MG63 (cell line): Measurements from ENCODE around the gene HAS3. TPM values are rescaled to one million over a fixed set of nuclear protein-coding genes. Genes with fewer than 3 reads are reported as not detected.
"Not testable (repeated sequence)": the region's sequence is repeated elsewhere in the genome, so short reads cannot be mapped to it uniquely, and the experiment has no call there.

ENCODE experiments used
- DNase-seq: peaks from one replicate; pipeline ENCODE4 v3.0.0-alpha.2; 2020
- H3K27me3 ChIP-seq: fragments of 250-450 bp; sonication (Bioruptor Pico); 2 replicates; pipeline ENCODE4 v1.5.1; 2020; ENCODE audit warnings: mild to moderate bottlenecking, moderate library complexity
- H3K36me3 ChIP-seq: fragments of 250-450 bp; sonication (Bioruptor Pico); 2 replicates; pipeline ENCODE4 v1.5.1; 2020; ENCODE audit warnings: mild to moderate bottlenecking, moderate library complexity
- H3K4me3 ChIP-seq: fragments of 250-450 bp; sonication (Bioruptor Pico); 2 replicates; pipeline ENCODE4 v1.5.1; 2020; ENCODE audit warnings: mild to moderate bottlenecking, moderate library complexity
- H3K9me3 ChIP-seq: fragments of 250-450 bp; sonication (Bioruptor Pico); 2 replicates; pipeline ENCODE4 v1.5.1; 2020; ENCODE audit warnings: mild to moderate bottlenecking, moderate library complexity
- total RNA-seq: library from RNA; depleted of rRNA; stranded (reverse); fragments of >200 nt; shearing (Covaris generic); gene quantifications from 2 replicates; pipeline ENCODE4 v1.2.3, GENCODE V29; 2014; ENCODE audit warnings: low replicate concordance

The HAS3 gene
- total RNA-seq, 1 experiment from 2014 or later, result 71.9 TPM

DNA sequence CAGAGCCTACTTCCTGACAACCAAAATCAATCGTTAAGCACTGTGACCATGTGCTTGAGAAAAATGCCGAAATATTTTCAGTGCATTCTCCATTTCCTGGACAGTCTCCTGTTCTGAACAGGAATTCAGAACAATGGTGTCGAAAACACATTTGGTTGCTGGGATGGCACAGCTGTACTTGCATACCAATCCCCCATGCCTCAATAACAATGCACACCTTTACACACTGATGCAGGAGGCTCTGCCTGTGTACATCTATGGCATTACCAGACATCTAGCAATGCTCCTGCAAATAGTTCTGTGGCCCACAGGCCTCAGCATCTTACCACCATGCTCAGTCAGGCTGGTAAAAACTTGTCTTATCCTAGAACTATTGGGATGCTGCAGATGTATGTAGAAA is 20.8 kb downstream of the HAS3 start:
- Histone ChIP-seq H3K36me3 (peaks cover 36% of the 10 kb centered on the region), H3K9me3 (no peaks in the 10 kb centered on the region), H3K4me3 (no peak overlapping the region), H3K27me3 (no peaks in the 10 kb centered on the region)
- no peak for DNase-seq

DNA sequence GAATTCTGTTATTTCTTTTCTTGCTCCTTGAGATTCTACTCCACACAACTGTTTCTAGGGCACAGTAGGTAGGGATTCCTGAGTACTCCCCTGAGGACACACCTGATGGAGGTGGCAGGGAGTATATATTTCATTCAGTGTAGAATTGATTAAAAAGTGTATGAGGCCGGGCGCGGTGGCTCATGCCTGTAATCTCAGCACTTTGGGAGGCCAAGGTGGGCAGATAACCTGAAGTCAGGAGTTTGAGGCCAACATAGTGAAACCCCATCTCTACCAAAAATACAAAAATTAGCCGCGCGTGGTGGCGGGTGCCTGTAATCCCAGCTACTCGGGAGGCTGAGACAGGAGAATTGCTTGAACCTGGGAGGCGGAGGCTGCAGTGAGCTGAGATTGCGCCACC is 21.3 kb downstream of the HAS3 start:
- H3K9me3 ChIP-seq, H3K27me3 ChIP-seq, DNase-seq, H3K4me3 ChIP-seq: not testable (repeated sequence)
- peaks cover 36% of the 10 kb centered on the region for H3K36me3 ChIP-seq

DNA sequence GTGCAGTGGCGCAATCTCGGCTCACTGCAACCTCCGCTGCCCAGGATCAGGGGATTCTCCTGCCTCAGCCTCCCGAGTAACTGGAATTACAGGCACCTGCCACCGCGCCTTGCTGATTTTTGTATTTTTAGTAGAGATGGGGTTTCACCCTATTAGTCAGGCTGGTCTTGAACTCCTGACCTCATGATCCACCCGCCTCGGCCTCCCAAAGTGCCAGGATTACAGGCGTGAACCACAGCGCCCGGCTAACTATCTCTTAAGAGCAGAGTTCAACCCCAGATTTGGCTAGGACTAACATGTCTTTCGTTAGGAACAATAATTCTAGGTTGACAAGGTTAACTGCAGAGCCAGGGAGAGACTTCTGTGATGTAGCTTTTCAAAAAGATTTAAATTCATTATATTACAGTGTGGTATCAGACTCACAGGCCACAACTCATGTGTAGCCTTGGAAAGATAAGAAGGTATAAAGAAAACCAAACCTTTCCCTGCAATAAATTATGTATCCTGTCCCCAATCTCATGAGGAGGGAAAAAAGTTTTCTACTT is 22.6 kb downstream of the HAS3 start:
- peaks cover 33% of the 10 kb centered on the region for H3K36me3 ChIP-seq
- no peak for DNase-seq

GRCh38 chr16:69130461-69130860 is 25.0 kb downstream of the HAS3 start:
- H3K9me3 ChIP-seq, result no peaks in the 10 kb centered on the region
- H3K36me3 ChIP-seq, result peaks cover 32% of the 10 kb centered on the region
- H3K4me3 ChIP-seq, result no peak overlapping the region; the same call in 1 of the 2 replicates
- DNase-seq, result no peak
- no peaks in the 10 kb centered on the region for H3K27me3 ChIP-seq

More for the DNA sequence above, 22.6 kb downstream of the HAS3 start:
- no peaks in the 10 kb centered on the region for H3K9me3 ChIP-seq
- no peaks in the 10 kb centered on the region for H3K27me3 ChIP-seq
- H3K4me3 ChIP-seq, result no peak overlapping the region

DNA sequence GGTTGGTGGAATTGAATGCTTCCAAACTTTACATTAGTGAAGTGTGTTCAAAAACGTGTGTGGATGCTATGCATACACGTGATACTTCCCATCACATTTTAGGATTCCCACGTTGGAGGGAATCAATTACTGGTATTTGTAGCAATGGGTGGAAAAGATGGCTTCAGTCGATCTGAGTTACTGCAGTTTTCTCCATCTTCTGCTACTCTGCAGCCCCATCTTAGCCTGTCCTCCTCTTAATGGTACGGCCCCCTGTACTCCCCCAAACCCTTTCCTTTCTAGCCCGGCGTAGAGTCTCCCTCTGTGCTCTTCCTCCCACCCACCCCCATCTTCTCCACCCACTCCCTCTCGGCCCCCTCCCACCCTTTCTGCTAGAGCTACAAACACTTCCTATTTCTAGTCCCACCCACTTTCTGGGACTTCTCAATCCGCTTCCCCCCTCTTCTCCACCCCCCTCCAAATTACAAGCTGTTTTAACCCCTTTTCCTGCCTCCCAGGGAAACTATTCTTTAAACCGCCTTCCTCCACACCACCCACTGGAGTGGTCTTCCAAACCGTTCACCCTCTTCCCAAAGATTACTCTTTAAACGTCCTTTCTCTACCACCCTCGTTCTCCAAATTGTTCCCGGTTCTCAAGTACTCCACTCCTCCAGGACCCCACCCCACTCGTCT is 25.9 kb downstream of the HAS3 start:
- no peak for DNase-seq
- Histone ChIP-seq H3K36me3 (peaks cover 32% of the 10 kb centered on the region), H3K27me3 (no peaks in the 10 kb centered on the region), H3K9me3 (no peaks in the 10 kb centered on the region), H3K4me3 (peak overlapping the region; percentile 89)

GRCh38 chr16:69131839-69132423 is 26.5 kb downstream of the HAS3 start:
- Histone ChIP-seq H3K27me3 (no peaks in the 10 kb centered on the region), H3K9me3 (no peaks in the 10 kb centered on the region), H3K36me3 (peaks cover 37% of the 10 kb centered on the region), H3K4me3 (peak overlapping the region; percentile 89)
- DNase-seq, result peak; percentile 82

DNA sequence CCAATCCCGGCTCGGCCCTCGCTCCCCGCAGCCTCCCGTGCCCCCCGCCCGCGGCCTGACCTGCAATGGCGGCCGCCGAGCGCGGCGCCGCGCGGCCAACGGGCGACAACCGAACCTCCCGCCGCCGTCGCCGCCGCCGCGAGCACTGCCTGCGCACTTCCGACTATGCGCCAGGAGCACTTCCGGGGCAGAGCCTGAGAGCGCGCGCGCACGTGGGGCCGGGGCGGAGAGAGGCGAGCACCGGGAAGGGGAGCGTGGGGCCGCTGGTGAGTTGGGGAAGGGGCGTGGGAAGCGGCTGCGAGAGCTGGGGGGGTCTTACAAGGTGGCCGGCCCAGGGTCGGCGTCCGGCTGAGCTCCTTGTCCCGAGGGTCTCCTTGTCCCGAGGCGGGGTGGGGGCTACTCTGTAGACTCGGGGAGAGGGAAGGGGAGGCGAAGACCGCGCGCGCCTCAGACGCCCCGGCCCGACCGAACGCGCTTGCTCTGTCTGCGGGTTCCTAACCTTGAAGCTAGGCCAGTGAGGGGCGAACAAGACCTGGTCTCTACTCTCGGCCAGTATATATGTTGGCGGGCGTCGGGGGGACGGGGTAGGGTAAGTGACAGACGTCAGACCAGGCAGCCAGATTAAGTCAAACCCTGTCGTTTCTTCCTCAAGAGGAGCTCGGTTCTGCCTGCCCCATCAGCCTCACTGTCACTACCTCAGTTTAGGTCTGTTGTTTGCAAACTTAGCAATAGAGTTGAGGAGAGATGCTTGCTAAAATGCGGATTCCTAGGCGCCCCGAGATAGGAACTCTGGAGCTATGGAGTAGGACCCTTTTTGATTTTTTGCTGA is 27.2 kb downstream of the HAS3 start, which contains the start of the genes CHTF8 and UTP4:
CHTF8 (minus strand) TSS at position 165 of the 829 bp plus-strand sequence. CDS start 11,130 bp downstream, outside the sequence.
UTP4 (plus strand) TSS at position 226 of the 829 bp plus-strand sequence. CDS start 811 bp downstream, outside the sequence.
- Histone ChIP-seq H3K36me3 (peaks cover 42% of the 10 kb centered on the region), H3K4me3 (peak within 1 kb of the TSS; percentile 89), H3K27me3 (no peaks in the 10 kb centered on the region), H3K9me3 (no peaks in the 10 kb centered on the region)
- DNase-seq, result peak; percentile 84

GRCh38 chr16:69133373-69133954 is 28.0 kb downstream of the HAS3 start:
- no peak for DNase-seq
- Histone ChIP-seq H3K4me3 (peak overlapping the region; percentile 89), H3K36me3 (peaks cover 40% of the 10 kb centered on the region), H3K27me3 (no peaks in the 10 kb centered on the region), H3K9me3 (no peaks in the 10 kb centered on the region)

- H3K9me3 ChIP-seq, result no peaks in the 10 kb centered on the region
- DNase-seq, result no peak
- H3K4me3 ChIP-seq, result no peak overlapping the region
- peaks cover 56% of the 10 kb centered on the region for H3K36me3 ChIP-seq
- no peaks in the 10 kb centered on the region for H3K27me3 ChIP-seq
Measured at GRCh38 chr16:69138608-69139007, 33.2 kb downstream of the HAS3 start.

DNA sequence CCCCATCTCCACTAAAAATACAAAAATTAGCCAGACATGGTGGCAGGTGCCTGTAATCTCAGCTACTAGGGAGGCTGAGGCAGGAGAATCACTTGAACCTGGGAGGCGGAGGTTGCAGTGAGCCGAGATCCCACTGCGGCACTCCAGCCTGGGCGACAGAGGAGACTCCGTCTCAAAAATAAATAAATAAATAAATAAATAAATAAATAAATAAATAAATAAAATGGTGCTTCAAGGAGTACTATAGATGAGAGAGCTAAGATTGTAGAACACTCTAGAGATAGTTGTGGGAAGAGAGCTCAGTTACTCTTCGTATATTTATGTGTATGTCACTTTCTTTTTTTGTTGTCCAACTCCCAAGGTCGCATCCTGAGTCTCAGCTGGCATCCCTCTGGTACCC is 34.0 kb downstream of the HAS3 start:
- H3K4me3 ChIP-seq, DNase-seq, H3K27me3 ChIP-seq, H3K9me3 ChIP-seq: not testable (repeated sequence)
- H3K36me3 ChIP-seq, result peaks cover 58% of the 10 kb centered on the region

- peaks cover 68% of the 10 kb centered on the region for H3K36me3 ChIP-seq
- H3K27me3 ChIP-seq, result no peaks in the 10 kb centered on the region
- H3K4me3 ChIP-seq, result no peak overlapping the region
- no peak for DNase-seq
- H3K9me3 ChIP-seq, result no peaks in the 10 kb centered on the region
Measured at GRCh38 chr16:69141014-69141413, 35.6 kb downstream of the HAS3 start.

DNA sequence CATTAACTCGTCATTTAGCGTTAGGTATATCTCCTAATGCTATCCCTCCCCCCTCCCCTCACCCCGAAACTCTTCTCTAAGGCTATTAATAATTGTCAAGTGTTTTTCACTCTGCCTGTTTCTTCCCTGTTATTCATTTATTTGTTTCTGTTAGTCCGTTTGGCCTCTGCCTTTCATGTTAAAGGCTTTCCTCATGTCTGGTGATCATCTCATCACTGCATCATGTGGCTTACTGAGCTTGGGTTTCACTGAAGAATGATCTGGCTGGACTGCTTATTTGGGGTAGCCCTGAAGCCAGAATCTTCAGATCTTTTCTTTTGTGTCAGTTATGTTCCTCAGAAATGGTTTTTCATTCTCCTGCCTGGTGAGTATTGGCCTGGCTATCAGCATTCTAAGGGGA is 36.5 kb downstream of the HAS3 start:
- H3K4me3 ChIP-seq, result no peak overlapping the region
- no peaks in the 10 kb centered on the region for H3K9me3 ChIP-seq
- H3K27me3 ChIP-seq, result no peaks in the 10 kb centered on the region
- DNase-seq, result no peak
- peaks cover 68% of the 10 kb centered on the region for H3K36me3 ChIP-seq

DNA sequence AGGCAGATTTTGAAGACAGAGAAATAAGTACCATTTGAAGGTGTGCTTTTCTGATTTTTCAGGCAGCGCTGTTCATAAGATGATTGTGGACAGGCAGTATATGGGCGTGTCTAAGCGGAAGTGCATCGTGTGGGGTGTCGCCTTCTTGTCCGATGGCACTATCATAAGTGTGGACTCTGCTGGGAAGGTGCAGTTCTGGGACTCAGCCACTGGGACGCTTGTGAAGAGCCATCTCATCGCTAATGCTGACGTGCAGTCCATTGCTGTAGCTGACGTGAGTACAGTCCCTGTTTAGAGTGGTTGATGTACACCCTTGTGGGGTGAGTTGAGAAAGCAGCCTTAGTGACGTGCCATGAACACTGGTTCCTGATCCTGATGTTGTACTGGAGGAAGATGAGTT is 37.7 kb downstream of the HAS3 start:
- Histone ChIP-seq H3K4me3 (no peak overlapping the region), H3K27me3 (no peaks in the 10 kb centered on the region), H3K9me3 (no peaks in the 10 kb centered on the region), H3K36me3 (peaks cover 60% of the 10 kb centered on the region)
- DNase-seq, result no peak

DNA sequence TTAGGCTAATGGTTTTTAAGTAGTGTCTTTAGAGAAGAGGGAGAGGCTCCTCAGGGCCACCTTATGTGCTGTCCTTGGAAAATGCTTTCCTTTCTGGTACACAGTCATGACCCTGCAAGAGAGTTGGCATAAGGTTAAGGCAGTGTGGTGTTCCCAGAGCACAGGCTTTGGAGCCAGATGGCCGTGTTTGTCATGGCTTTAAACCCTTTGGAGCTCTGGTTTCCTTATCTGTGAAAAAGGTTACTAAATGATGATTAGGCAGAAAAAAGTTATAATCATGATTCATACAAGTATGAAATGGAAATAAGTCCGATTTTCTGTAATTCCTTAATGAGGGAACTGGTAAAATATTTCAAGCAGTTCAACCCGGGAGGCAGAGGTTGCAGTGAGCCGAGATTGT is 40.2 kb downstream of the HAS3 start:
- Histone ChIP-seq H3K4me3 (no peak overlapping the region), H3K27me3 (no peaks in the 10 kb centered on the region), H3K36me3 (peaks cover 49% of the 10 kb centered on the region), H3K9me3 (no peaks in the 10 kb centered on the region)
- no peak for DNase-seq

DNA sequence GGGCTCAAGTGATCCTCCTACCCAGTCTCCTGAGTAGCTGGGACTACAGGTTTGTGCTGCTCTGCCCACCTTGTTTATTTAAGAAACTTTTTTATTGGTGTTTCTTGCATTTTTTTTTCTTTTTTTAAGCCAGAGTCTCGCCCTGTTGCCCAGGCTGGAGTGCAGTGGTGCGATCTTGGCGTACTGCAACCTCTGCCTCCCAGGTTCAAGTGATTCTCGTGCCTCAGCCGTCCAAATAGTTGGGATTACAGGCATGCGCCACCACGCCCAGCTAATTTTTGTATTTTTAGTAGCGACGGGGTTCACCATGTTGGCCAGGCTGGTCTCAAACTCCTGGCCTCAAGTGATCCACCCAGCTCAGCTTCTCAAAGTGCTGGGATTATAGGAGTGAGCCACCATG is 44.2 kb downstream of the HAS3 start:
- H3K36me3 ChIP-seq, result peaks cover 37% of the 10 kb centered on the region

DNA sequence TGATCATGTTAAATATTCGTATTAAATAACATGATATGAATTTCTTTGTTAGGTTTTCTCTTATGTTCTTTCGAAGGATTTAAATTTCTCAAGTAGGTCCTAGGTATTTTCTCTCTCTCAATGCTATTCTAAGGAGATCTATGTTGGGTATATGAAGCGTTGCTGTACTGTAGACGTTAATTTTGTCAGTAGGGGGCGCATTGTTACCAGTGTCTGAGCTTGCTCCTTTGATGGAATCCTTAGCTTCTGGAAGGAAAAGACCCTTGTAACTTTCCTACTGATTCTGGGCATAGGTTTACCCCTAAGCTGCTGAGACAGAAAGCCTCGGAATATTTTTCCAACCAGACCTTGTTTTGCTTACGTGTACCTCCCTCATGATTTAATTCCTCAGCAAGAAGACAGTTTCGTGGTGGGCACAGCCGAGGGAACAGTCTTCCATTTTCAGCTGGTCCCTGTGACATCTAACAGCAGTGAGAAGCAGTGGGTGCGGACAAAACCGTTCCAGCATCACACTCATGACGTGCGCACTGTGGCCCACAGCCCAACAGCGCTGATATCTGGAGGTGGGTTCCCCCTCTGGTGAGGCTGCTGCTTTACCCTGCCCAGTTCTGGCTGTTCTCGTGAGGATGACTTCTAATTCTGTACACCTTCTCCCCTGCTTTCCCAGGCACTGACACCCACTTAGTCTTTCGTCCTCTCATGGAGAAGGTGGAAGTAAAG is 44.9 kb downstream of the HAS3 start:
- peaks cover 34% of the 10 kb centered on the region for H3K36me3 ChIP-seq
- H3K9me3 ChIP-seq, result no peaks in the 10 kb centered on the region
- no peaks in the 10 kb centered on the region for H3K27me3 ChIP-seq
- no peak overlapping the region for H3K4me3 ChIP-seq
- DNase-seq, result no peak

More for the DNA sequence above, 44.2 kb downstream of the HAS3 start:
- not testable (repeated sequence) for H3K9me3 ChIP-seq, H3K27me3 ChIP-seq, DNase-seq, H3K4me3 ChIP-seq
